Measurements from ENCODE around the gene LAMTOR2.

DNA sequence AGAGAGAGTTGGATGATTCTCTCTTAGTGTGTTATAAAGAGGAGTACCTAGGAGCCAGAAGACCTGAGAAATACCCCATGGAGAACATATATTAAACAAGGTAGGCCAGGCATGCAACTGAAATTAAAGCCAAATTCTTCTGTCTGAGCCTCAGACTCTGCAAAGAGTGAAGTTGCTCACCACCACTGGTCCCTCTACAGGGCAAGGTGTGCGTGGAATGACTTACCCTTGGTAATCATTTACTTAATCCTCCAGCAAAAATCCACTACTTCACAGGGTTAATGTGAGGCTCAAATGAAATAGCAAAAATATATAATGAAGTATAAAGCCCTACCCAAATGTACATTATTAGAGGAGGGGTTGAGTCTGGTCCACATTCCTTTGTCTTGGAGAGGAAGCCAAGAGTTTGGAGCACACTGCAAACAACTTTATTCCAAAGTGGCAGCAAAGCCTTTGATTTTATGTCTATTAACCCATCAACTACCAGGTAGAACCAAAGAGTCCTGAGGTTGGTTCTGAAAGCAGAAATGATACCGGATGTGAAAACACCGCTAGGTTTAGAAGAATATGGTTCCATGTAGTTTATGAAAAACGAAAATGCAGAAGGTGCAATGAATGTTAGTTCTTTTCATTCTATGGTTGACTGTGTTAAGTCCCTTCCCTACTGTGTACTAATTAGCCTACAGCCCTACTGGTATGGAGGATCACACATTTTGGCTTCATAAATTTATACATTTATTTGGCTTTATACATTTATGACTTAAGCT lies 42.3 kb upstream of the LAMTOR2 start:
- TF ChIP-seq, protein P1, sequence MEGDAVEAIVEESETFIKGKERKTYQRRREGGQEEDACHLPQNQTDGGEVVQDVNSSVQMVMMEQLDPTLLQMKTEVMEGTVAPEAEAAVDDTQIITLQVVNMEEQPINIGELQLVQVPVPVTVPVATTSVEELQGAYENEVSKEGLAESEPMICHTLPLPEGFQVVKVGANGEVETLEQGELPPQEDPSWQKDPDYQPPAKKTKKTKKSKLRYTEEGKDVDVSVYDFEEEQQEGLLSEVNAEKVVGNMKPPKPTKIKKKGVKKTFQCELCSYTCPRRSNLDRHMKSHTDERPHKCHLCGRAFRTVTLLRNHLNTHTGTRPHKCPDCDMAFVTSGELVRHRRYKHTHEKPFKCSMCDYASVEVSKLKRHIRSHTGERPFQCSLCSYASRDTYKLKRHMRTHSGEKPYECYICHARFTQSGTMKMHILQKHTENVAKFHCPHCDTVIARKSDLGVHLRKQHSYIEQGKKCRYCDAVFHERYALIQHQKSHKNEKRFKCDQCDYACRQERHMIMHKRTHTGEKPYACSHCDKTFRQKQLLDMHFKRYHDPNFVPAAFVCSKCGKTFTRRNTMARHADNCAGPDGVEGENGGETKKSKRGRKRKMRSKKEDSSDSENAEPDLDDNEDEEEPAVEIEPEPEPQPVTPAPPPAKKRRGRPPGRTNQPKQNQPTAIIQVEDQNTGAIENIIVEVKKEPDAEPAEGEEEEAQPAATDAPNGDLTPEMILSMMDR (optimal IDR thresholded peaks at IDR 0.05 in 1 of 3, IDR thresholded peaks at IDR 0.05 in 1 of 3, conservative IDR thresholded peaks at IDR 0.05 in 1 of 3; ENCODE audit: extremely low read depth in 1 of 3, insufficient read depth in 2 of 3, low read length in 3 of 3) = no peak
- TF ChIP-seq EZH2 (IDR thresholded peaks at IDR 0.05; ENCODE audit: low read length) = no peak

Measured in keratinocyte (primary cell).